Kidney glomerular epithelial cell (primary cell): ENCODE data around the gene C1D.
A peak's percentile ranks its signal among the peaks of the same experiment; 100 is the strongest.
"Not testable (repeated sequence)": the region's sequence is repeated elsewhere in the genome, so short reads cannot be mapped to it uniquely, and the experiment has no call there.

Experiments
- DNase-seq: peaks from one replicate; lab custom pipeline; 2025; lab: John Stamatoyannopoulos, UW

Gene C1D

GRCh38 chr2:68062680-68063387, at the start of gene C1D:
Gene C1D, minus strand, starts transcription at chr2:68063004. Its CDS starts 15,694 bp downstream, at chr2:68047310.
- DNase-seq, result peak; percentile 95

- no peak for DNase-seq
Observed at GRCh38 chr2:68110102-68110501, 47.3 kb upstream of the C1D start.

- no peak for DNase-seq
Observed at GRCh38 chr2:68108120-68108519, 45.3 kb upstream of the C1D start.

DNA sequence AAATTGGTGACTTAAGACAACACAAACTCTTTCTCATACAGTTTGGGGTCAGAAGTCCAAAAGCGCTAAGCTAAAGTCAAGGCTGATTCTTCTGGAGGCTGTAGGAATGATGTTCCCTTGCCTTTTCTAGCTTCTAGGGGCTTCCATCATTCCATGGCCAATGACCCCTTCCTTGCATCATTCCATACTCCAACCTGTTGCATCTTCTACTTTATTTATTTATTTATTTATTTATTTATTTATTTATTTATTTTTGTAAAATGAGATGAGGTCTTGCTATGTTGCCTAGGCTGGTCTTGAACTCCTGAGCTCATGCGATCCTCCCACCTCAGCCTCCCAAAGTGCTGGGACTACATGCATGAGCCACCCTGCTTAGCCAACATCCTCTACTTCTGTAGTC, 44.7 kb upstream of the C1D start:
- no peak for DNase-seq

DNA sequence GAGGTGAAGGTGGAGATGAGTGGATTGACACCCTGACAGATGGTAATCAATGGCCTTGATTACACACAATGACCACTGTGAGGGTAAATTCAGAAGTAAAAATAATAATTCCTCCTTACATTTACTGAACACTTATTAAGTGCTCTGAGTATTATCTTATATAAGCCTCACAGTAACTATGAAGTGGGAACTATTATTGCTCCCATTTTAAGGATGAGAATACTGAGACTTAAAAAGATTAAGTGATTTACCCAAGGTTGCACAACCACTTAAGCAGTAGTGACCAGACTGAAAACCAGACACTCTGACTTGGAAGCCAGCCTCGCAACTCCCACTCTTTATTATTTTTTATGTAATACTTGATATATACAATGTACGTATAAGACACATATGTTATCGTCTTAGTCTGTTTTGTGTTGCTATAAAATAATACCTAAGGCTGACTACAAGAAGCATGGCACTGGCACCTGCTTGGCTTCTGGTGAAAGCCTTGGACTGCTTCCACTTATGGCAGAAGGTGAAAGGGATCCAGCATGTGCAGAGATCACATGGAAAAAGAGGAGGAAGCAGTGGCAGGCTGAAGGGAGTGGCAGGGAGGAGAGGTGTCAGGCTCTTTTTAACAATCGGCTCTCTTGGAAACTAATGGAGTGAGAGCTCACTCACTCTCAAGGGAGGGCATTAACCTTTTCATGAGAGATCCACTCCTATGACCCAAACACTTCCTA, 41.5 kb upstream of the C1D start:
- no peak for DNase-seq

- no peak for DNase-seq
Observed at GRCh38 chr2:68103709-68104055, 40.9 kb upstream of the C1D start.

GRCh38 chr2:68103030-68103708, 40.4 kb upstream of the C1D start:
- no peak for DNase-seq

DNA sequence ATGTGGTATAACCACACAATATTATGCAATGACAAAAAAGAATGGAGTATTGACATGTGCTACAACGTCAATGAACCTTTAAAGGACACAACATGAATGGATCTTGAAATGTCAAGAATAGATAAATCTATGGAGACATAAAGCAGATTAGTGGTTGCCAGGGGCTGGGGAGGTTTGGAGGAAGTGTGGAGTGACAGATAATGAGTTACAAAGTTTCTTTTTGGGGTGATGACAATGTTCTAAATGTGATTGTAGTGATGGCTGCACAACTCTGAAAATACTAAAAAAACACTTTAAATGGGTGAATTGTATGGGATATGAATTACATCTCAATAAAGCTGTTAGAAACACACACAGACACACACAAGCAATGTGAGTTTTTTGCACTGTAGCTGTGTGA, 37.4 kb upstream of the C1D start:
- no peak for DNase-seq

GRCh38 chr2:68099260-68099659, 36.5 kb upstream of the C1D start:
- DNase-seq, result no peak

- no peak for DNase-seq
Observed at GRCh38 chr2:68098291-68098797, 35.5 kb upstream of the C1D start.

DNA sequence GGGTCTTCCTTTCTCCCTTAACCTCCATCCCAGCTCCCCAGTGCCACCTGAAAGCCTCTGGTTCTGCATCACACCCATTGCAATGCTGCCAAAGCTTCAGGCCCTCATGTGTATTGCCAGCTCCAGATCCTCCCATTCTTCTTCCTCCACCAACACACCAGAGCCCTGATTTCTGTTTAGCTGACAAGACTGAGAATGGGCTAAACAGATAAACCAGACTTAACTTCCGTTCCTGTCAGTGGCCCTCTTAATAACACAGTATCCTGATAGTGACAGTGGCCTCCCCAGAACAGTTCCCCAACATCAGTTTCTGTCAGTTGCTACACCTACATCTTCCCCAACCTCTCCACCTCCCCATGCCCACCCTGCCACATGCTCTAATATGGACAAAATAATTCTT, 31.3 kb upstream of the C1D start:
- DNase-seq, result no peak

- DNase-seq, result no peak
Observed at GRCh38 chr2:68093634-68094033, 30.8 kb upstream of the C1D start.

DNA sequence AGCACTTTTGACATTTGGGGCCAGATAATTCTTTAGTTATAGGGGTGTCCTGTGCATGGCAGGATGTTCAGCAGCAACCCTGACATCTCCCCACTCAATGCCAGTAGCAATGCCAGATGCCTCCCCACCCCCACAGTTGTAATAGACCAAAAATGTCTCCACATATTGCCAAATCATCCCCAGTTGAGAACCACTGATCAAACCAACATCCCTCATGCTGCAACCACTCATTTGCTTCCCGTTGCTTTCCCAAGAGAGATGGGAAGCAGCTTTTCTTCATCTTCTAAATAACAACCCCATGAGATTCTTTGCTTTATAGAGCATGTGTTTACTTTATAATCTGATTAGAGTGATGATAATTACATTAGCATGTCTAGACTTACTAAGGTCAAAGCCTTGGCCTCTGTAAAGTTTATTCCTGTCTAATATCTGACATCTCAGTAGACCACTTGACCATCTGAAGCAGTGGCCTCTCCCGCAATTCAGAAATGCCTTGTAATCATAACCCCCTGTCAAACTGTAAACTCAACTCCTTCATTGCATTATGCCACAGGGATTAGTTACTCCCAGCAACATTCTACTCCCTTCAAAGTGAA, 28.7 kb upstream of the C1D start:
- no peak for DNase-seq

- DNase-seq, result no peak
Observed at GRCh38 chr2:68089961-68090360, 27.2 kb upstream of the C1D start.

DNA sequence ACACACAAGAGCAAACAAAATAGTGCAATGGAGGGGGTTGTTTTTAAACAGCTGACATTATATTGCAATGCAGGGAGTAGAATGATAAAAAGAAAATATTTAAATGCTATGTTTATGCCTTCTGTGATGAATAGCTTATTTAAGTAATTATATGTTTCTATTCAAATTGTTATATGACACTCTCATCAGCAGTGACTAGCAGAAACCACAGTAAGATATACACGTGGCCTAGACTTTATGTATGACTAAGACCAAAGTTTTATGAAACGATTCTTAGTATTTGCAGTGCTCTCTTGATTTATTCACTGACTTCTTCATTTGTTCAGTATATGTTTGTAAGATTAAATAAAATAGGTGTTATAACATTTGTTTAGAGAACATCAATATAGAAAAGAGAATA, 26.1 kb upstream of the C1D start:
- no peak for DNase-seq

DNA sequence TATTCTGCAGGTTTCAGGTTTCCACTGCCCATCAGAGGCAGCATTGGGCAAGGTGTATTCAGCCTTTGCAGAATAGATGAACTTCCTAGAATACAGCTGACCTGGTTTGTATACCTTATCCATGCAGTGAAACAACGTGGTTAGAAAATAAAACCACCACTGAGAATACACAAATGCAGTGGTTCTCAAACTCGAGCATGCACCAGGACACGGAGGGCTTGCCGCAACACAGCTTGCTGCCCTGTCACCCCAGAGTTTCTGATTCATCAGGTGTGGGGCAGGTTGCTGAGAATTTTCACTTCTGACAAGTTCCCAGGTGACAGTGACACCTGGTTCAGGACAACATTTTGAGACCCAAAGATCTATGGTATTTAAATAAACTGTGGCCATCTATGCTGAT, 23.4 kb upstream of the C1D start:
- DNase-seq, result no peak

DNA sequence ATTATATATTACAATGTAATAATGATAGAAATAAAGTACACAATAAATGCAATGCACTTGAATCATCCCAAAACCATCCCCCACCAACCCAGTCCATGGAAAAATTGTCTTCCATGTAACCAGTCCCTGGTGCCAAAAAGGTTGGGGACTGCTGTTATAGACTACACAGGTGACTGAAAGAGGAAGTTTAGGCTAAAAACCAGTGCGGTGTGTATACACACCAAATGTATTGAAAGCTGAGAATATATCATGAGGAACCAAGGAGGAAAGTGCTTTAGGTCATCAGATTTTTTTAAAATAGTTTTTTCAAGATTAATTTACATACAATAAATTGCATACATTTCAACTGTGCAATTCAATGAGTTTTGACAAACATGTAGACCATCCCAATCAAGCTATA, 20.5 kb upstream of the C1D start:
- DNase-seq, result no peak

- no peak for DNase-seq
Observed at GRCh38 chr2:68074050-68074449, 11.2 kb upstream of the C1D start.

GRCh38 chr2:68063797-68064646, 1.2 kb upstream of the C1D start:
- not testable (repeated sequence) for DNase-seq

- no peak for DNase-seq
Observed at GRCh38 chr2:68060652-68061051, 2.2 kb downstream of the C1D start.

GRCh38 chr2:68059784-68060525, 2.8 kb downstream of the C1D start:
- DNase-seq, result no peak
